ENCODE measurements around the gene CCL18. TPM values are rescaled to one million over a fixed set of nuclear protein-coding genes. Genes with fewer than 3 reads are reported as not detected.

The CCL18 gene
- total and polyA plus RNA-seq, 2 of the 8 experiments (the other 6 are each of a cell fraction or from before 2014, with no cell fraction given) = not detected

DNA sequence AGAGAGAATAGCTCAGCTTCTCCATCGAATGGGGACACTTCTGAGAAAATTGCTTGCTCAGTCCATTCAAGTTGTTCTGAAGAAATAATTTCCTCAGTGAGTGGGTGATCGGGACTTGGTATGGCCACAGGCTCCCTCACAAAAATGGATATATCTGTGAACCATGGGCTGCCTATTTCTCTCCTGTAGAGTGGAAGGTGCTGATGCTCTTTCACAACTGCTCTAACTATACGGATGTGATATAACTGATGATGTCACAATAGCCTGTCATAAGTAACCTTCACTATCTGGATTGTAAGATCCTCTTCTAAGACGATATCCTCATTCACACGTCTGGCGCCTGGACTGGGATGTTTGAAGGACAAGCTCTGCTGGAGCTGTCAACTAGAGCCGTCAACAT is 4.7 kb upstream of the CCL18 start:
- CTCF ChIA-PET (ENCODE audit: partially characterized antibody) = interaction anchor here (1.7 to 2.6 kb wide), 2 partner anchors 9 to 13 kb away, joined by 5 to 13 read pairs; no protein-coding TSS in a partner anchor
- H3K14ac ChIP-seq (ENCODE audit: insufficient read length) = no peak overlapping the region
- 89% methylated on average over 6 of the region's 7 CpGs; no CpG with 5 or more reads in 1 of the 2 experiments for WGBS, 2 experiments (ENCODE audit: extremely low coverage in 1 of 2, insufficient coverage in 1 of 2, insufficient read length in 1 of 2, insufficient replicate concordance in 2 of 2, low coverage in 1 of 2, low lambda C conversion rate in 2 of 2, missing lambda C conversion rate in 1 of 2)
- no peaks in the 10 kb centered on the region for H3K36me3 ChIP-seq (ENCODE audit: control insufficient read depth in 2 of 4, insufficient read depth in 4 of 4, low read length in 3 of 4)
- H2BK15ac ChIP-seq (ENCODE audit: low read length) = no peak overlapping the region
- POLR2A ChIA-PET (ENCODE audit: partially characterized antibody) = no interaction called here
- H3K79me1 ChIP-seq (ENCODE audit: low read depth, low read length) = no peaks in the 10 kb centered on the region
- no peaks in the 10 kb centered on the region for H4K20me1 ChIP-seq (replicated peaks in 1 of 2; ENCODE audit: control insufficient read depth in 1 of 2, insufficient read depth in 2 of 2, low read length in 2 of 2)
- H3K9me3 ChIP-seq (ENCODE audit: insufficient read depth in 2 of 2, low read depth in 1 of 2, low read length in 1 of 2) = no peaks in the 10 kb centered on the region
- H3K4ac ChIP-seq (replicated peaks; ENCODE audit: insufficient read length, low read depth, low read length) = no peak overlapping the region
- H3K27me3 ChIP-seq (replicated peaks in 1 of 4; ENCODE audit: control insufficient read depth in 3 of 4, extremely low read depth in 1 of 4, insufficient read depth in 3 of 4, low read length in 3 of 4) = no peaks in the 10 kb centered on the region; a peak in 1 of 7 replicates
- H3K9ac ChIP-seq (replicated peaks in 1 of 4; ENCODE audit: extremely low read depth in 1 of 4, low read depth in 3 of 4, low read length in 3 of 4) = no peak overlapping the region
- no peak for FAIRE-seq
- no peak overlapping the region for H3K4me3 ChIP-seq (ENCODE audit: extremely low read depth in 1 of 4, insufficient read depth in 2 of 4, low read depth in 3 of 4, low read length in 4 of 4)
- no peak overlapping the region for H4K91ac ChIP-seq (replicated peaks; ENCODE audit: insufficient read length, low read length)
- H2BK12ac ChIP-seq (ENCODE audit: low read depth, low read length) = no peak overlapping the region
- no peaks in the 10 kb centered on the region for H3K4me1 ChIP-seq (replicated peaks in 1 of 4; ENCODE audit: control insufficient read depth in 3 of 4, insufficient read depth in 4 of 4, low read length in 3 of 4)
- no peak overlapping the region for H3K56ac ChIP-seq (replicated peaks; ENCODE audit: insufficient read length, low read depth, low read length)
- no peak overlapping the region for H2AFZ ChIP-seq (ENCODE audit: low read length)
- H4K5ac ChIP-seq (ENCODE audit: insufficient read length, low read depth, low read length) = no peak overlapping the region
- H3K79me2 ChIP-seq (ENCODE audit: control insufficient read depth in 1 of 2, insufficient read depth in 2 of 2, low read length in 2 of 2) = no peaks in the 10 kb centered on the region
- no peak for DNase-seq (ENCODE audit: low read depth in 1 of 2, low spot score in 2 of 2)
- H3K27ac ChIP-seq (ENCODE audit: low read depth, low read length) = no peak overlapping the region
- no peak overlapping the region for H3K4me2 ChIP-seq (ENCODE audit: insufficient read depth in 1 of 2, low read depth in 2 of 2, low read length in 2 of 2)
- no peak overlapping the region for H3K23ac ChIP-seq (ENCODE audit: insufficient read length)
- no peak overlapping the region for H4K8ac ChIP-seq (ENCODE audit: extremely low read depth, insufficient read depth, low read length)
- H3K18ac ChIP-seq (ENCODE audit: extremely low read depth, low read length) = no peak overlapping the region
- no peak overlapping the region for H2AK5ac ChIP-seq (ENCODE audit: low read depth, low read length)
- no peak overlapping the region for H2BK5ac ChIP-seq (ENCODE audit: low read depth, low read length)
- H3K23me2 ChIP-seq (ENCODE audit: low read depth, low read length) = no peaks in the 10 kb centered on the region
- H2BK20ac ChIP-seq (ENCODE audit: low read length) = no peak overlapping the region
- H2BK120ac ChIP-seq (replicated peaks; ENCODE audit: low read depth, low read length) = no peak overlapping the region
- TF ChIP-seq POLR2A (IDR thresholded peaks at IDR 0.05; ENCODE audit: control extremely low read depth in 1 of 2, low read depth in 2 of 2, low read length in 2 of 2) = no peak
- no peak for TF ChIP-seq SIRT6 (IDR thresholded peaks at IDR 0.05; ENCODE audit: low read length)
- no peak for TF ChIP-seq CREB1 (IDR thresholded peaks at IDR 0.05)
- TF ChIP-seq SIN3A (conservative IDR thresholded peaks at IDR 0.05 in 1 of 2, IDR thresholded peaks at IDR 0.05 in 1 of 2; ENCODE audit: low read depth in 1 of 2, low read length in 2 of 2) = no peak
- no peak for TF ChIP-seq KDM5A (IDR thresholded peaks at IDR 0.05; ENCODE audit: low read length)
- TF ChIP-seq MAFK (IDR thresholded peaks at IDR 0.05; ENCODE audit: low read depth, low read length) = no peak
- no peak for TF ChIP-seq SP1 (IDR thresholded peaks at IDR 0.05; ENCODE audit: low read depth, low read length)
- TF ChIP-seq TEAD4 (IDR thresholded peaks at IDR 0.05; ENCODE audit: low read depth, low read length) = no peak
- no peak for TF ChIP-seq TBP (IDR thresholded peaks at IDR 0.05; ENCODE audit: low read depth, low read length)
- no peak for TF ChIP-seq BCL11A (IDR thresholded peaks at IDR 0.05; ENCODE audit: low read depth in 2 of 2, low read length in 2 of 2)
- TF ChIP-seq, protein P1, sequence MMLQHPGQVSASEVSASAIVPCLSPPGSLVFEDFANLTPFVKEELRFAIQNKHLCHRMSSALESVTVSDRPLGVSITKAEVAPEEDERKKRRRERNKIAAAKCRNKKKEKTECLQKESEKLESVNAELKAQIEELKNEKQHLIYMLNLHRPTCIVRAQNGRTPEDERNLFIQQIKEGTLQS (IDR thresholded peaks at IDR 0.05; ENCODE audit: insufficient read depth, low read depth, low read length) = no peak
- no peak for TF ChIP-seq RFX5 (IDR thresholded peaks at IDR 0.05; ENCODE audit: borderline replicate concordance, low read depth, low read length)
- TF ChIP-seq YY1 (IDR thresholded peaks at IDR 0.05; ENCODE audit: low read depth, low read length) = no peak
- no peak for TF ChIP-seq KDM4A (IDR thresholded peaks at IDR 0.05; ENCODE audit: low read depth, low read length, severe bottlenecking)

Data from H1 (cell line).